GM18868 (cell line): ENCODE data around the gene HGF.
A peak's percentile ranks its signal among the peaks of the same experiment; 100 is the strongest.
"Not testable (repeated sequence)": the region's sequence is repeated elsewhere in the genome, so short reads cannot be mapped to it uniquely, and the experiment has no call there.

Experiments
- ATAC-seq: cut with Tn5 transposase; IDR thresholded peaks from one replicate; pipeline ENCODE4 v1.9.1; 2021; ENCODE audit warnings: mild to moderate bottlenecking, moderate library complexity; ENCODE audit not compliant: unreplicated experiment

HGF gene

DNA sequence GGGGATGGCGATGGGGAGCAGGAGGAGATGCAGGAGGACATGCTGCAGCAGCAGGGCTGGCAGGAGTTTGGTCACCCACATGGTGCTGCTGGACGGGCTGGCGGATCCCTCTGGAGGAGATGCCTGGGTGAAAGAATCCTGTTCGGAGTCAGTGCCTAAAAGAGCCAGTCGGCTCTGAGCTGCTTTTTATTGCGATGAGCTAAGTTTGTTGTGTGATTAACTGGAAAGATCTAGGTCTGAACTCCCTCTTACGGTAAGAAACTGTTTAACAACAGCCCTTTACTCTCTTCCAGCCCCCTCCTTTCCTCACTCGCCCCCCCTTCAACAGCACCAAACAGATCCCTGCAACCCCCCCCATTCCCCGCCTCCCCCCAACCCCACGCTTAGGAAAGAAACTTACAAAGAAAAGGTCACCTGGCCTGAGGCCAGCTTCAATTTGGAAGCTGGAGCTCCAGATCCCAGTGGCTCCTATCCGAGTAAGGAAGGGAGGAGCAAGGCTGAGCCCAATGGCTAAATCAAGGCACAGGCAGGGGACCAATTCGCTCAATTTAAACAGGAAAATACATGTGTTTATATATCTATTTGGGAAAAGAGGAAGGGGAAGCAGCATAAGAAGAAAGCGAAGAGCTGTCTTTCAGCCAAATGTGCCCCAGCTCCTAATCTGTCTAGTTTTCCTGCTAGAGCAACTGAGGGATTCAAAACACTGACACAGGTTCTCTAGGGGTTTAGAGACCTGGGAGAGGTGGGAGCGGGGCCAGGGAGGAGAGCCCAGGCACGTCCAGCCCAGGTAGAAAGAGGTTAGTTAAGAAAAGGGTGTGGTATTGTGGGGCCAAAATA lies at the start of gene HGF:
HGF (minus strand) TSS at position 157 of the 837 bp plus-strand sequence; CDS start at position 81, 76 bp downstream.
- no peak for ATAC-seq

DNA sequence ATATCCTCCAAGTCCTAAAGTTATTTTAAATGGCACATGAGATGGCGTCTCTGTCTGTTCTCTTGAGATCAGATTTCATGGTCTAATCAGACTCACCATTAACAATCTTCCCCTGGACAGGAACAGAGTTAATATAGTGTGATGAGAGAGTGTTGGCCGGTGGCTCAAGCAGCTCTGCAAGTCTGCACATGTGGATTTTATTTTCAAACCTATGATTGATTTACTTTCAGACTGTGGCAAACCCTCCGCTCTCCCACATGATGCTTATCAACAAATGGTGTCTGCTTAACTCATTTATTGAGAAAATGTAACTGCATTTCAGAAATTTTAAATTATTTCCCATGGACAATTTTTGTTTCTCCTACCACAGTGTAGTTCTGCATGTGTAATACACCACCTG lies 46.5 kb upstream of the HGF start:
- ATAC-seq = no peak

DNA sequence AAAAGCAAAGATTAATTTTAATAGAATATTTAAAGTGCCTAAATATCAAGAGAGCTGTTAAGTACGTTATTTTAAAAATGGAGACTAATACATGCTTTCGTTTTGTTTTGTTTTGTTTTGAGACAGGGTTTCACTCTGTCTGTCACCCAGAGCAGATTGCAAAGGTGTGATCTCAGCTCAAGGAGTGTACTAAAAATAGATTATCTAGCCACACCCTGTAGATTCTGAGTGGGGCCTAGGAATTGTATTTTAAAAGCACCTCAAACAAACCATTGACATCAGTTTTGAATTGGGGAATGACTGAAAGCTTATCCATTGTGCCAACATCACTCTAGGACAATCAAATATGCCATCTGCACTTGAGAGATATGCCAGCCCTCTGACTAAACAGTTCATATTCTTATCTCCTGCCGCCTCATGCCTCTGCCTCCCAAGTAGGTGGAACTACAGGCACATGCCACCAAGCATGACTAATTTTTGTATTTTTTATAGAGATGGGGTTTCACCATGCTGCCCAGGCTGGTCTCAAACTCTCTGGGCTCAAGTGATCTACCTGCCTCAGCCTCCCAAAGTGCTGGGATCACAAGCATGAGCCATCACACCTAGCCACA lies 43.1 kb upstream of the HGF start:
- ATAC-seq = peak; percentile 93

DNA sequence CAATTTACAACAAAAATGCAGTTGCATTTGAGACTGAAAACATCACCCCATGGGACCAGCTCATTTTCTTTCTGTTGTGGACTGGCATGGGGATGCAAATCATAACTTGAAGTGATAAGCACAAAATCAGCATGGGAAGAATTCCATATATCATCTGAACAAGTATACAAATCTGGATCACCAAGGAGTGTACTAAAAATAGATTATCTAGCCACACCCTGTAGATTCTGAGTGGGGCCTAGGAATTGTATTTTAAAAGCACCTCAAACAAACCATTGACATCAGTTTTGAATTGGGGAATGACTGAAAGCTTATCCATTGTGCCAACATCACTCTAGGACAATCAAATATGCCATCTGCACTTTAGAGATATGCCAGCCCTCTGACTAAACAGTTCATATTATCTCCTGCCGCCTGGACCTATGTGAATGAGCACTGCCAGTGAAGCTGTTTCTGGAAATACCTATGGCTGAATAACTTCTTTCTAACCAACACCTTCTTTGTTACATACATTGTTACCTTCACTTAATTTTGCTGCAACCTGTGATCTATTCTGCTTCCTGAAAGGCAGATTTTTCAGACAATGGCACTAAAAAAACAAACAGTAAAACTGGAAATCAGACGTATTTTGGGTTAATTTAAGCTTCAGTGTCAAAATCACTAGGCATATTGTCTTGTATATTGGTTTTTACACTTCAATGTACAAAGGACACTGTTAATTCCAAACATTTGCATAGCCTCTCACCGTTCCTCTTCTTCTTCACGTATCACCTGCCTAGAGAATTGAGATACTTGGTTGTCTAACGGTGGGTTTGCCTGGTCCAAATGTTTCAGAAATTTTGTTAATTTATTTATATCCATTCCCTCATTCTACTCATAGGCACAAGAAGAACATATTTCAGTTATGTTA lies 42.4 kb upstream of the HGF start:
- peak; percentile 30 for ATAC-seq

DNA sequence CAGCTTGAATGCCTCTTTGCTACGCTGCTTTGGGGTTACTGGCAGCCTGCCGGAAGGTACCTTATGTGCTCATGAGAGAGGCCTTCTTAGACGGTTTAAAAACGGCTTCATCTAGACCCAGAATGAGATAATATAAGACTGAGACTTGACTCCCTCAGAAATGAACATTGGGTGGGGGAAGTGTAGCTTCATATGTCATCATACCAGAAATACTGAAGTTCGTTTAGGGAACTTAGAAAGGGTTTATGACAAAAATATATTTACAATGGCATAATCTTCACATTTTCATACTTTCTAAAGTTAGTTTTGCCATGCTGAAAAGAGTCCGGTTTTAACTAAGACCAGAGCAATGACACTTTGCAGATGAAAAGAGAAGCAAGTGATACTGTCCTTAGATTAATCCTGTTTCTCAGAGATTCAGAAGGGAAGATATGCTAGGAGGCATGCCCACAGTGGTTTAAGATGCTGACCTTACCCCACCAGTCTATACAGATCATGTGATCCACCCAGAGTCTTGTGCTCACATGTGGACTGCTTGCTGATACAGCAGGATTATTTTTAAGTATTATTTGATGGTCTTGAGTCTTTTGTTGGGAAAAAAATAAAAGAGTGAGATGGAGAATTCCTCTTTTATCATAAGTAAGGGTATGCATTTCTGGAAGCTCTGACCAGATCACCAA lies 40.8 kb upstream of the HGF start:
- no peak for ATAC-seq

DNA sequence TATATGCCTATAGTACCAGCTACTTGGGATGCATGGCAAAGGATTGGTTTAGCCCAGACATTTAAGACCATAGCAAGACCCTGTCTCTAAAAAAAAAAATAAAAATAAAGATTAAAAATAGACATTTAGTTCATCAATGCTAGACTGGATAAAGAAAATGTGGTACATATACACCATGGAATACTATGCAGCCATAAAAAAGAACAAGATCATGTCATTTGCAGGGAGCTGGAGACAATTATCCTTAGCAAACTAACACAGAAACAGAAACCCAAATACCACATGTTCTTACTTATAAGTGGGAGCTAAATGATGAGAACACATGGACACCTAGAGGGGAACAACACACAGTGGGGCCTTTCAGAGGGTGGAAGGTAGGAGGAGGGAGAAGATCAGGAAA lies 38.5 kb upstream of the HGF start:
- not testable (repeated sequence) for ATAC-seq

DNA sequence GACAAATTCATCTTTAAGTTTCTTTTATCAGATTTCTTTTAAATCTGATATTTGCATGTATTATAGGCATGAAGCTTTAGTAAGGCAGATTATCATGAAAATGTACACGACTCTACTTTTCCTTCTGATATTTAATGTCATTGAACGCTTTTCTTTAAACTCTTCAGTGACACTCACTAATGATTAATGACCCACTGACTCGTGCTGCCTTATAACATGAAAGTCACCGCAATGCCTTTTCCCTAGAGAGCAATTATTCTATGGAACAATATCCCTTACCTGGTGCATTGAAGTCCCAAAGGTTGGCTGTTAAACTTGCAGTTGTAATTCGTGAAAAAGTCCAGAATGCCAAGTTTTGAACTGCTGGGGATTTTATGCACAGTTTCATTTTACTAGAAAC lies 33.4 kb upstream of the HGF start:
- no peak for ATAC-seq

DNA sequence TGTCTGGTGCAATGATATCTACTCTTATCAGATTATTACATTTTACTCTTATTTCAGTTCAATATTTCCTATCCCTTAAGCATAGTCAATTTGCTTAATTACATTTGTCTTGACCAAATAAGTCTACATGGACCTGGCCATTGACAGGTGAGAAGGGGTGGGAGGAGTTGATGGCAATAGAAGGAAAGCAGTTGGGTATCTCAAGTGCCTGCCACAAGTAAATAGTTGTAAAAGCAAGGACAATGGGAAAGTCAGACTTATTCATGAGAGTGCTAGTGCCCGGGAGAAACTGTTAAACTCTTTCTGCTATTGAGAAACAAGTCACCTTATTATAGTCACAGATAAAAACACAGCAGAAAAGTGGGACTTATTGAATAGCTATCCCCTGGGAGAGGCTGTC lies 32.4 kb upstream of the HGF start:
- no peak for ATAC-seq

DNA sequence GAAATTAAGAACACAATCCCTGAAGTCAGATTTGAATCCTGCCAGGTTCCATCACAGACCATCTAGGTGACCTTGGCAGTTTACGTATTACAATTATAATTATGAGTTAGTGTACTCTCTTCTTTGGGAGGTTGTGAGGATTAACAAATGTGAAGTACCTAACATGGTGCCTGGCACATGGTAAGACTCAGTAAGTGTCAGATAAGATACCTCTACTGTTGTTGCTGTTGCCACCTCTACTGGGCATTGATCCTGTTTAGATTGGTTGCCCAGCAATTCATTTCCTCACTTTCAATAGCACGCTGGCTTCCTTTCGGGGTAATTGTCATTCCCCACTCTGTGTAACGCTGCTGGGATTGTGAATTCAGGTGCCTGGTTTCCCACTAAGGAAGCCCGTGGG lies 31.7 kb upstream of the HGF start:
- ATAC-seq = no peak

DNA sequence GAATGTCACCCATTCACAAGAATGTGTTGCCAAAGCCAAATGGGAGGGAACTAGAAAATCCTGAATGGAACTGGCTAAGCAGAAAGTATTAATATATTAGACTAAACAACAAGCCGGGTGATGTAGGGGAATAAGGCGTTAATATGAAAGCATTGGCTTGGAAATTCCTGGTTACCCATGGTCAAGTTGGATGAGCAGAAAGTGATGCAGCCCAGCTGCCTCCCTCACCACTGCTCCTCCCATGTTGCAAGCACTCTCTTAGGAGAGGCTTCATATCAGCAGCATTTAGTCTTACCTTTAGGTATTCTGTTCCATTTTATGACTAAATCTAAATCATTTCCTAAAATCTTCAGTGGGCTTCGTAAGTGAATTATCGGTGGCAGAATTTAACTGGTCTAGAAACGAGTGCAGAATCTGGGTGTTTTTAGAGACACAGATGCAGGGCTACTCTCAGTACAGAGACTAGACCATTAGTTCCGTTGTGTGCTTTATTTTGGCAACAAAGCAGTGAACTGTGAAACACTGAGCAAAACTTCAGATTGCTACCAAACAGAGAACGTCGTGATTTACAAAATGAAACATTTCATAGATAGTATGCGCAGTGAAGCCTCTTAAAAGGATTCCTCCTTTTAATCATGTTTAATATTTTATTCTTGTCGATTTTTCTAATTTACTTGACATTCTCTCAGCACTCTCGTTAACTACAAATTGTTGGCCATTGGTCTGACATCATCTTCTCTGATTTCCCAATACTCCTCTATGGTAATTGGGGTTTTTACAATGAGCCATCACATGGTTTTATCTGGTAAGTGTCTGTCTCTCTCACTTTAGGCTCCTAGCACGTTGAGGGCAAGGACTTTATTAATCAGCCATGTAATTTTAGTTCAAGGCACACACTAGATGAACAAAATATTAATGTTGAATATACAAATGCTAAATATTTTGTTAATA lies 22.0 kb upstream of the HGF start:
- no peak for ATAC-seq

DNA sequence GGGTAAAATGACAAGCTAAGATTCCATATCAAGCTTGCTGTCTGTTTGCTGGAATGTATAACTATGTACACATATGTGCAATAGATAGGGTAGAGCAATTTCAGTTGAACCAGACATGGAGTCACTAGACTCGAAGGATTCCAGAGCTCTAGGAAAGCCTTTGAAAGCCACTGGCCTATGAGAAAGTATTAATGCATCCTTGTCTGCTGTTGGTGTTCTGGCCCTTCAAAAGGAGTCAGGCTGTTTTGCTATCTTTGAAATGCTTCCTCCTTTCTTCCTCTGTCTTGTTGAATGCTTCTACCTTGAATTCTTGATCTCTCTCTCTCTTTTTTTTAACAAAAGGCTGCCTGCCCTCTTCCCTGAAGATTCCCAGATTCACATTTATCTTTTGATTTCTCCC lies 20.8 kb upstream of the HGF start:
- no peak for ATAC-seq

DNA sequence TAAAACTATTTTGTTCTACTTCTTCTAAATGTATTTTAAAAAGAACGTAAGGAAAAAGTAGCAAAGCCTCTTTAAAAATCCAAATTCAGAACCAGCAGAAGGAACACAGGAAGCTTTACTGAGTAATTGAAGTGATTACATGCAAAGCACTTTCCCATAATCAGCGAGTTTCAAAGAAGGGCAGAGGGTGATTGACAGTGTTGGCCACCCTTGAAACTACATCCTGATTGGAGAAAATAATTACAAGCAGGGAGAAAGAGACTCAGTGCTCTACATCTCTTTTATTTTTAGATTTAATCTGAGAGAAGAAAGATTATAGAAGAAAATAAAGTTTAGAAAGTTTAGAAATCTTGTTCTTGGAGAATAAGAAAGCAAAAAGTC lies 20.3 kb upstream of the HGF start:
- no peak for ATAC-seq

DNA sequence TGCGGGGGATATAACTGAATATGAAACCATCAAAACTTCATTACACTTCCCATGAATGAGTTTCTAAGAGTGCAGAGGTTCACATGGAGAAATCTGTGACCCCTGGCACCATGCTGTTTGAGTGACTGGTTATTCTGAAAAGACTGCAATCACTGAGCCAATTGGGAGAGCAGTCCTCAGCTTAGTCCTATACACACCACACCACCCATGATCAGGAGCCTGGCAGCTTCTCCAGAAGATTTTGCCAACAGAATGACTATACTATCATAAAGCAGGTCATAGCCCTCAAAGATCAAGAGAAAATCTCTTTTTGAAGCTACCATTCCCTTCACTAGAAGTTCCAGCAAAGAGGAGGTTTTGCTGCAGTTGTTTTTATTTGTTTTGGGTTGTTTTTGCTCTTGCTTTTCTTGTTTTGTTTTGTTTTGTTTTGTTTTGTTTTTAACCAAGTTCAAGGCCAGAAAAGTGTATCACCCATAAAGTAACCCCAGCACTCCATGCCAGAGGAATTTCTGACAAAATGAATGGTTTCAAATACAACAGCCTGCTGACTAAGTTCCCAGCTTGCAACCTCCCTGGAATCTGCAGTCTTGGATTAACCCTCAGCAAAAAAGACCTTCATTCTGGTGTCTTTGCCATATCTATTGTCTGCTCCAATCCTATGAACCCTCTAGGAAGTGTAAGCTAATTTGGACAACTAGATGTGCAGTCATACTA lies 19.7 kb upstream of the HGF start:
- no peak for ATAC-seq

DNA sequence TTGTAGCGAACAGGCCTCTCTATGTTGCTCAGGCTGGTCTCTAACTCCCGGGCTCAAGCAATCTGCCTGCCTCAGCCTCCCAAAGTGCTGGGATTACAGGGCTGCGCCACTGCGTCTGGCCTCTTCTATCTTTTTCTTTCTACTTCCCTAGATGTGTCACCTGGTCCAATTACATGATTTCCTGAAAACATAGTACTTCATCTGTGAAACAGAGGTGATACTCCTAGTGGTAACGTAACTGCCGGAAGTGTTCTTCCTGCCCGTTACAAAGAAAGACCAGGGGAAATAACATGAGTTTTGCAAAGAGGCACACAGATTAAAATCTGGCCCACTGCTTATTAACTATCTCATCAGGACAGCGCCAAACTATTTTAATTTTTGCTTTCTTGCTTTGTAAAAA lies 18.4 kb upstream of the HGF start:
- ATAC-seq = no peak

DNA sequence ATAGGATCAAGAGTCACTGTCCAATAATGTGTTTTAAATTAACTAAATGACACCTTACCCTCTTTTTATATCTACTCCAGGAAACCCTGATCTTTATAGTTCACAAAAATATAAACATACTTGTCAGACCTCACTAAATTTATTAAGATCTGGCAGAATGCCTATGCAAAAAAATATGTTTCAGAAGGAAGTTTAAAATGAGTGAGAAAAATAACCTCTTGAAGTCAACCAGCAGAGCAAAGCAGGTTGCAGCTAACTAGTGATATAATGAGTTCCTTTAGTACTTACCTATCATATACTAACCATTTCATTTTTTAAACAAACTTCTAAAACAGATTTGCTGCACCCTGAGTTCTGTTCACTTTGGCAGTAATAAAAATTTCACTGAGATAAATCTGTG lies 14.0 kb upstream of the HGF start:
- ATAC-seq = no peak

DNA sequence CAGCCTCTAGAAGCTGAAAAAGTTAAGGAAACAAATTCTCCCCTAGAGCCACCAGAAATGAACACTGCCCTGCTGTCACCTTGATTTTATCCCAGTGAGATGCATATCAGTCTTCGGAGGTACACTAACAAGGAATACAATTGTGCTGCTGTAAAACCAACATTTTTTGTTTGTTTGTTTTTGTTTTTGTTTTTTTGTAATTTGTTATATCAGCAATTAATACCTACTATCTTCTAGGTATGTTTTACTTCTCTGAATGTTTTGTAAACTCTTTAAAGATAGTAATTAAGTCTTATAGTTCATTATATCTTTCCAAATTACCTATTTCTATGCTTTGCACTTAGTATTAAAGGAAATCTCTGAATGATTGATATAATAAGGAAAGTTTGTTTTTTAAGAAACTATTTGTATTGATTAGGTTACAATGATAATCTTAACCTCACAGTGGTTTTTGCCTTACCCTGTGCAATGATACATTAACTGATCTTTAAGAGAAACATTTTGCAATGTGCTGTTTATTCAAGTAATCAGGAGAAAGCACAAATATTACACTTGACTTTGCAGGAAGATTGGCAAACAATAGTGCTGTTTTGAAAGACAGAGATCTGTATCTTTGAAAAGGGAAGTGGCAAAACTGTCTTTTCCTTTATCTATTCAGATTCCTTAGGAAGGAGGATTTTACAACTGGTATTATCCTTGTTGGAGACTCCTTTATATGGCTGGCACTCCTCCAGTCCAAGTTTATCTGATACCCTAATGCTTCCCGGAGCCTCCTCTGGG lies 11.3 kb upstream of the HGF start:
- no peak for ATAC-seq

DNA sequence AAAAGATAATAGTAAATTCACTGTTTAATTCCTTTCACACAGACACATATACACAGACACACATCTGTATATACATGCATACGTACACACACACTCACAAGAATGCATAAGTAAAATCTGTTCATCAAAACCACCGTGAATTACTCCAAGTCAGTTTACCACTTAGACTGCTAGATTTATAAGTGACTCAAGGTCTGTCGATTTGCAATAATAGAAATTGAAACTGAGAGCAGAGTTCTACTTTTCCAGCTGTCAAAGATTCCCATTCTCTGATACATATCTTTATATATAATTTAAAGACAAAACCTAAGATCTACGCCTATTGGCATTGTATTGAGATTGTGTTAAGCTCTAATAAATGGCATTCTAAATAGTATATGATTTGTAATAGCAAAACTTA lies 9.9 kb upstream of the HGF start:
- no peak for ATAC-seq

DNA sequence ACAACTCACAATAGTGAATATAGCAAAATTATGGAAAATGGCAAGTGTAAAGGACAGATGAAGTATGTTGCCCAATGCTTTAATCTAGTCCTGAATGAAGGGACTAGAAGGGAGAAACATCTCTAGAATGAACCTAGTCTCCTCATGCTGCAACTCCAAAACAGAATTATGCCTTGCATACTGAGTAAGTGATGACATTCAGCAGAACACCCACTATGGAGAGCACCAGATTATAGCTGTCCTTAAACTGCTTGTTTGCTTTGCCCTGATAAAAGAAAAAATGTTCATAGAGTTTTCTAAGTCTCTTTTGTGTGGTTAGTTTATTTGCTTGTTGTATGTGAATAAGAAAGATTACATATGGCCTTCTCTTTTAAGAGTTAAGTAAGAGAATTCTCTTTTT lies 7.8 kb upstream of the HGF start:
- no peak for ATAC-seq
